H1 (cell line): ENCODE measurements around the gene APLN. TPM values are rescaled to one million over a fixed set of nuclear protein-coding genes. Genes with fewer than 3 reads are reported as not detected.

Experiments
- CTCF ChIA-PET: fragments of 300-600 bp; sonication (Branson Sonifier 250); formaldehyde crosslinking; loops from one replicate; lab custom pipeline; 2021; ENCODE audit not compliant: partially characterized antibody; lab: Charles Lee
- POLR2A ChIA-PET: fragments of 300-600 bp; sonication (Branson Sonifier 250); formaldehyde crosslinking; loops from one replicate; lab custom pipeline; 2021; ENCODE audit warnings: inconsistent platforms; ENCODE audit not compliant: partially characterized antibody; lab: Charles Lee
- DNase-seq, 2 experiments: peaks; one replicate each; pipeline versions ENCODE4 v3.0.0 to v3.0.0-alpha.2; 2010 to 2022; ENCODE audit warnings: low spot score in 2 of 2, low read depth in 1 of 2, mixed read lengths in 1 of 2
- FAIRE-seq: peaks from 2 replicates; lab custom pipeline; 2011; peaks lifted over from hg19 to GRCh38; lab: Jason Lieb, UNC
- H2AFZ ChIP-seq: 2 replicates; pipeline ENCODE4 v1.8.1; 2012; ENCODE audit warnings: low read length, inconsistent platforms
- H2AK5ac ChIP-seq: 2 replicates; pipeline ENCODE4 v1.6.1; 2013; ENCODE audit warnings: low read depth, low read length
- H2BK120ac ChIP-seq: replicated peaks from 2 replicates; pipeline ENCODE3; 2013; ENCODE audit warnings: low read depth, low read length, inconsistent platforms
- H2BK12ac ChIP-seq: 2 replicates; pipeline ENCODE4 v1.6.1; 2013; ENCODE audit warnings: low read depth, low read length
- H2BK15ac ChIP-seq: 2 replicates; pipeline ENCODE4 v1.6.1; 2013; ENCODE audit warnings: low read length
- H2BK20ac ChIP-seq: 2 replicates; pipeline ENCODE4 v1.6.1; 2013; ENCODE audit warnings: low read length
- H2BK5ac ChIP-seq: 2 replicates; pipeline ENCODE4 v1.6.1; 2013; ENCODE audit warnings: low read depth, low read length
- H3K14ac ChIP-seq: 2 replicates; pipeline ENCODE4 v1.6.1; 2013; ENCODE audit warnings: inconsistent platforms; ENCODE audit not compliant: insufficient read length
- H3K18ac ChIP-seq: 2 replicates; pipeline ENCODE4 v1.6.1; 2013; ENCODE audit warnings: low read length; ENCODE audit errors: extremely low read depth
- H3K23ac ChIP-seq: 2 replicates; pipeline ENCODE4 v1.6.1; 2013; ENCODE audit warnings: inconsistent platforms; ENCODE audit not compliant: insufficient read length
- H3K23me2 ChIP-seq: 2 replicates; pipeline ENCODE4 v1.6.1; 2013; ENCODE audit warnings: low read depth, low read length
- H3K27ac ChIP-seq: 2 replicates; pipeline ENCODE4 v1.6.1; 2011; ENCODE audit warnings: low read depth, low read length, inconsistent platforms
- H3K27me3 ChIP-seq, 4 experiments: replicated peaks in 1 of 4; 1 replicate in 1 of 4; 2 replicates in 3 of 4; pipeline versions ENCODE4 v1.6.1 to v1.8.1; 2011 to 2013; ENCODE audit warnings: low read length in 3 of 4, mild to moderate bottlenecking in 3 of 4, inconsistent platforms in 2 of 4, mixed read lengths in 2 of 4, moderate library complexity in 1 of 4; ENCODE audit not compliant: control insufficient read depth in 3 of 4, insufficient read depth in 3 of 4; ENCODE audit errors: extremely low read depth in 1 of 4
- H3K36me3 ChIP-seq, 4 experiments: 2 replicates each; pipeline versions ENCODE4 v1.6.1 to v1.8.1; 2011 to 2013; ENCODE audit warnings: mild to moderate bottlenecking in 4 of 4, low read length in 3 of 4, moderate library complexity in 2 of 4, control low read depth in 1 of 4, inconsistent platforms in 1 of 4; ENCODE audit not compliant: insufficient read depth in 4 of 4, control insufficient read depth in 2 of 4
- H3K4ac ChIP-seq: replicated peaks from 2 replicates; pipeline ENCODE3; 2013; ENCODE audit warnings: low read length, low read depth, mixed read lengths, inconsistent platforms; ENCODE audit not compliant: insufficient read length
- H3K4me1 ChIP-seq, 4 experiments: replicated peaks in 1 of 4; 1 replicate in 1 of 4; 2 replicates in 3 of 4; pipeline versions ENCODE4 v1.6.1 to v1.8.1; 2011 to 2013; ENCODE audit warnings: low read length in 3 of 4, inconsistent platforms in 2 of 4, mixed read lengths in 1 of 4; ENCODE audit not compliant: insufficient read depth in 4 of 4, control insufficient read depth in 3 of 4
- H3K4me2 ChIP-seq, 2 experiments: 2 replicates each; pipeline versions ENCODE4 v1.6.1 to v1.8.1; 2011 to 2013; ENCODE audit warnings: low read depth in 2 of 2, low read length in 2 of 2, control low read depth in 1 of 2, inconsistent platforms in 1 of 2, mild to moderate bottlenecking in 1 of 2; ENCODE audit not compliant: insufficient read depth in 1 of 2
- H3K4me3 ChIP-seq, 4 experiments: fragments of 200-600, 300-600 bp in 1 of 4; sonication (generic), shearing (Covaris generic), sonication (Bioruptor Twin) in 1 of 4; 2 replicates each; pipeline versions ENCODE4 v1.5.1 to v1.8.1; 2011 to 2016; ENCODE audit warnings: low read length in 4 of 4, low read depth in 3 of 4, control low read depth in 2 of 4, inconsistent platforms in 2 of 4, mild to moderate bottlenecking in 2 of 4, mixed read lengths in 1 of 4, moderate library complexity in 1 of 4; ENCODE audit not compliant: insufficient read depth in 2 of 4; ENCODE audit errors: extremely low read depth in 1 of 4
- H3K56ac ChIP-seq: replicated peaks from 2 replicates; pipeline ENCODE3; 2013; ENCODE audit warnings: low read depth, mild to moderate bottlenecking, mixed read lengths, low read length, inconsistent platforms; ENCODE audit not compliant: insufficient read length
- H3K79me1 ChIP-seq: 2 replicates; pipeline ENCODE4 v1.6.1; 2013; ENCODE audit warnings: low read depth, low read length, control low read depth
- H3K79me2 ChIP-seq, 2 experiments: 2 replicates each; pipeline versions ENCODE4 v1.6.1 to v1.8.1; 2012 to 2013; ENCODE audit warnings: low read length in 2 of 2, mild to moderate bottlenecking in 2 of 2, inconsistent platforms in 1 of 2; ENCODE audit not compliant: insufficient read depth in 2 of 2, control insufficient read depth in 1 of 2
- H3K9ac ChIP-seq, 4 experiments: replicated peaks in 1 of 4; 1 replicate in 1 of 4; 2 replicates in 3 of 4; pipeline versions ENCODE4 v1.6.1 to v1.8.1; 2011 to 2013; ENCODE audit warnings: low read depth in 3 of 4, low read length in 3 of 4, control low read depth in 2 of 4, mild to moderate bottlenecking in 2 of 4, moderate library complexity in 2 of 4, inconsistent platforms in 1 of 4; ENCODE audit errors: extremely low read depth in 1 of 4
- H3K9me3 ChIP-seq, 2 experiments: 2 replicates each; pipeline versions ENCODE4 v1.6.1 to v1.8.1; 2012 to 2013; ENCODE audit warnings: mild to moderate bottlenecking in 2 of 2, moderate library complexity in 2 of 2, control low read depth in 1 of 2, inconsistent platforms in 1 of 2, low read depth in 1 of 2, low read length in 1 of 2, mixed read lengths in 1 of 2; ENCODE audit not compliant: insufficient read depth in 2 of 2
- H4K20me1 ChIP-seq, 2 experiments: replicated peaks in 1 of 2; 2 replicates each; pipeline versions ENCODE3 to v1.8.1; 2011 to 2013; ENCODE audit warnings: inconsistent platforms in 2 of 2, low read length in 2 of 2, mild to moderate bottlenecking in 1 of 2; ENCODE audit not compliant: insufficient read depth in 2 of 2, control insufficient read depth in 1 of 2
- H4K5ac ChIP-seq: 2 replicates; pipeline ENCODE4 v1.6.1; 2013; ENCODE audit warnings: low read length, low read depth, mixed read lengths, inconsistent platforms; ENCODE audit not compliant: insufficient read length
- H4K8ac ChIP-seq: 2 replicates; pipeline ENCODE4 v1.8.0; 2013; ENCODE audit warnings: mild to moderate bottlenecking, moderate library complexity, low read length, inconsistent platforms; ENCODE audit not compliant: insufficient read depth; ENCODE audit errors: extremely low read depth
- H4K91ac ChIP-seq: replicated peaks from 2 replicates; pipeline ENCODE3; 2013; ENCODE audit warnings: low read length, mixed read lengths, inconsistent platforms; ENCODE audit not compliant: insufficient read length
- ATF2 ChIP-seq: IDR thresholded peaks from 2 replicates; pipeline ENCODE4 v1.6.1; 2012; ENCODE audit warnings: low read length, inconsistent platforms
- CTCF ChIP-seq, 3 experiments: IDR thresholded peaks; 1 replicate in 2 of 3; 2 replicates in 1 of 3; pipeline versions ENCODE4 v1.5.1 to v1.6.1; 2011; ENCODE audit warnings: low read length in 3 of 3, mild to moderate bottlenecking in 3 of 3, inconsistent platforms in 2 of 3, low read depth in 1 of 3, moderate library complexity in 1 of 3; ENCODE audit not compliant: insufficient read depth in 1 of 3; ENCODE audit errors: control extremely low read depth in 1 of 3
- RAD21 ChIP-seq, 2 experiments: IDR thresholded peaks in 1 of 2; conservative IDR thresholded peaks in 1 of 2; 2 replicates each; pipeline ENCODE4 v1.6.1; 2011; ENCODE audit warnings: low read depth in 2 of 2, low read length in 2 of 2, improper control_type of control experiment in 1 of 2, inconsistent platforms in 1 of 2, mild to moderate bottlenecking in 1 of 2, moderate library complexity in 1 of 2
- SP4 ChIP-seq: IDR thresholded peaks from 2 replicates; pipeline ENCODE4 v1.6.1; 2012; ENCODE audit warnings: low read length, inconsistent platforms
- WGBS, 2 experiments: shearing (Covaris generic) in 1 of 2; methylation state at CpG; one replicate each; pipeline versions ENCODE4 v1.1.6 to v1.1.7; 2013 to 2015; ENCODE audit warnings: low lambda C conversion rate in 2 of 2, mixed read lengths in 2 of 2, inconsistent platforms in 1 of 2, low coverage in 1 of 2, missing lambda C conversion rate in 1 of 2; ENCODE audit not compliant: insufficient replicate concordance in 2 of 2, insufficient coverage in 1 of 2, insufficient read length in 1 of 2; ENCODE audit errors: extremely low coverage in 1 of 2, missing lambda C conversion rate in 1 of 2; 5-methylcytosine and 5-hydroxymethylcytosine counted together
- polyA plus RNA-seq, 7 experiments: library from polyadenylated mRNA; depleted of rRNA in 3 of 7; stranded (reverse) in 5 of 7; unstranded in 2 of 7; fragments of >200 nt in 5 of 7; fragments of 200-250 nt in 2 of 7; gene quantifications; 1 replicate in 5 of 7; 2 replicates in 1 of 7; 4 replicates in 1 of 7; pipeline versions ENCODE4 v1.2.1 to v1.2.3, GENCODE V29; 2011 to 2013; ENCODE audit warnings: missing spikeins in 2 of 7, mixed read lengths in 2 of 7
- total RNA-seq: library from RNA; stranded (reverse); fragmentation: NEBNext Ultra II Directional; extraction: Animal tissue kit (Norgen Biotek cat#: 25700); gene quantifications from 2 replicates; pipeline ENCODE4 v1.2.1, GENCODE V29; 2021

APLN gene
- total and polyA plus RNA-seq, 2 of the 8 experiments (the other 6 are each of a cell fraction or from before 2014, with no cell fraction given): 1.1 to 1.8 TPM

DNA sequence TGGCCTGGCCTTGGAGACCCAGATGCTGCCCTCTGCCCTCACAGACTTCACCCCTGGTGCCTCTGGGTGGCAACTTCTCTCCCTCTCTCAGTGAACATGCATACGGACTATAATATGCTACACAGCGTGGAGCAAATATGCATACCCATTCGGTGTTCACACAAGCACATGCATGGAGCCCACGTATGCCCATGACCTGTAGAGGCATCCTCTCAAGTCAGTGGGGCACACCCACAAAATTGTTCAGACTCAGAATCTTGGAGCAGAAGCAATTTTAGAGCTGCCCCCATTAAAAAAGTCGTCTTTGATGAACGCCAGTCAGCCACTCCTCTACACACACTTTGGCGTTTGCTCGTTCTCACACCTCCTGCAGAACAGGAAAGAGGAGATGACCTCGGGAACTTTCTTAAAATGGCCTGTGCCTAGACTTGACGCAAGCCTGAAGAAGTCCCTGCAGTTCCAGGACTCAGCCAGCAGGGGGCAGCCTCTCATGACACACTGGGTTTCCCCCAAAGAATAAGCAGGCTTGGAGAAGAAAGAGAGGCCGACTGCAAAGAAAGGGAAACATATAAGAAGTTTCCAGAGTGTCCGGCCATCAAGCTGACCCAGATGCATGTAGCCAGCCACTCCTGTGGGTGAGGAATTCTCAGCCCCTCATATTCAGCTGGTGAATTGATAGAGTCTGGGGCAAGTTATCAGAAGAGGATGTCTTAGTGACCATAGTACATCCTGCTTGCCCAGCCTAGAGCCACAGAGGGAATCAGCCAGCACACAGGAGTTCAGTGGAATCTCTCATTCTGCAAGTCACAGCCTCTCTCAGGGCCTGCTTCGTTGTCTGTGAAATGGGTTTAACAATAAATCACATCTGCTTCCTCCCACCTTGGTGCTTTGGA, 17.3 kb downstream of the APLN start:
- Histone ChIP-seq H3K4ac (no peak overlapping the region), H3K9ac (no peak overlapping the region), H2AK5ac (no peak overlapping the region), H2AFZ (no peak overlapping the region), H3K14ac (no peak overlapping the region), H3K4me1 (no peaks in the 10 kb centered on the region)
- TF ChIP-seq CTCF (IDR thresholded peaks at IDR 0.05; ENCODE audit: control extremely low read depth in 1 of 3, insufficient read depth in 1 of 3, low read depth in 1 of 3, low read length in 3 of 3) (peak; percentile 67 to 76 (median 74)), SP4 (no peak), RAD21 (IDR thresholded peaks at IDR 0.05 in 1 of 2, conservative IDR thresholded peaks at IDR 0.05 in 1 of 2; ENCODE audit: low read depth in 2 of 2, low read length in 2 of 2) (peak; percentile 72 to 81), ATF2 (no peak)
- TF ChIP-seq, all 59 proteins: peak for 2
- Histone ChIP-seq H3K79me1 (no peaks in the 10 kb centered on the region), H3K4me3 (no peak overlapping the region), H3K18ac (no peak overlapping the region), H3K27me3 (no peaks in the 10 kb centered on the region; a peak in 2 of 7 replicates), H4K8ac (no peak overlapping the region), H2BK5ac (no peak overlapping the region), H4K20me1 (no peaks in the 10 kb centered on the region), H2BK15ac (no peak overlapping the region), H3K56ac (no peak overlapping the region), H4K5ac (no peak overlapping the region), H2BK20ac (no peak overlapping the region), H3K4me2 (no peak overlapping the region), H2BK120ac (no peak overlapping the region), H3K23me2 (no peaks in the 10 kb centered on the region), H3K27ac (no peak overlapping the region), H3K23ac (no peak overlapping the region), H3K79me2 (no peaks in the 10 kb centered on the region), H3K36me3 (no peaks in the 10 kb centered on the region), H4K91ac (no peak overlapping the region), H2BK12ac (no peak overlapping the region), H3K9me3 (no peaks in the 10 kb centered on the region)
- 51% methylated on average over 11 of the region's 13 CpGs; no CpG with 5 or more reads in 1 of the 2 experiments for WGBS, 2 experiments
- FAIRE-seq (peak; percentile 93), DNase-seq (peak; percentile 43 to 85)
- POLR2A ChIA-PET: interaction anchor here (0.6 kb wide), 1 partner anchor 117 kb away, joined by 4 read pairs; no protein-coding TSS in a partner anchor
- CTCF ChIA-PET: interaction anchor here (0.7 to 9.0 kb wide), 35 partner anchors 8 to 1157 kb away, joined by 3 to 144 read pairs (median 4); partner anchors contain the start of gene APLN
